Middle frontal gyrus (tissue), 1 donor: ENCODE results near the gene C1QTNF8.

Source experiments
- DNase-seq: peaks from one replicate; pipeline ENCODE4 v3.0.0-alpha.2; 2015; ENCODE audit warnings: low spot score; ENCODE audit errors: extremely low spot score

C1QTNF8 gene

DNA sequence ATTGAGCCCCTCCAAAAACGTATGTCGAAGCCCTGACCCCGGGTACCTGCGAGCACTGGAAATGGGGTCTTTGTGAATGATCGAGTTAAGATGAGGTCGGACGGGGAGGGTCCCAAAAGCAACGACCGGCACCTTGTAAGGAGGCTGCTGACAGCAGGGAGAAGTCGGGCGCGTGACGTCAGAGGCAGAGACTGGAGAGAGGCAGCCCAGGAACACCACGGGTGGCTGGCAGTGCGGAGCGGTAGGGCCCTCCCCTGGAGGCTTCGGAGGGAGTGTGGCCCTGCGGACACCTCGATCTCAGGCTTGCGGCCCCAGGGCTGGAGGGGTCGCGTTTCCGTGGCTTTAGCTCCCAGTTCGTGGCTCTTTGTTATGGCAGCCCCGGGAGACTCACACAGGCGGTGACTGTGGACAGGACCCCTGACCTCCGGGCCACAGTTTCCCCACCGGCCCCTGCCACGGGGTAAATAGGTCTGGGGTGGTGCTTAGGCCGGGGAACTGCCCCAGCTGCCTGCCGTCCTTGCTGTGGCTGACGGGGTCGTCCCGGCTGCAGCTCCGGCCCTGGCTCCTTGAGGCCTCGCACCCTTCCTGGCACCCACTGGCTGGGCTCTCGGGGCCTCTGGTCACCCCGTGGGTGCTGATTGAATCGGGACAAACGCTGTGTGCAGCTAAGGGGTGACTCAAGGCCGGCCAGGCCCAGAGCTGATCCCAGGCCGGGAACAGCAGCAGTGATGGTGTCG, 34.1 kb downstream of the C1QTNF8 start:
- DNase-seq = no peak

DNA sequence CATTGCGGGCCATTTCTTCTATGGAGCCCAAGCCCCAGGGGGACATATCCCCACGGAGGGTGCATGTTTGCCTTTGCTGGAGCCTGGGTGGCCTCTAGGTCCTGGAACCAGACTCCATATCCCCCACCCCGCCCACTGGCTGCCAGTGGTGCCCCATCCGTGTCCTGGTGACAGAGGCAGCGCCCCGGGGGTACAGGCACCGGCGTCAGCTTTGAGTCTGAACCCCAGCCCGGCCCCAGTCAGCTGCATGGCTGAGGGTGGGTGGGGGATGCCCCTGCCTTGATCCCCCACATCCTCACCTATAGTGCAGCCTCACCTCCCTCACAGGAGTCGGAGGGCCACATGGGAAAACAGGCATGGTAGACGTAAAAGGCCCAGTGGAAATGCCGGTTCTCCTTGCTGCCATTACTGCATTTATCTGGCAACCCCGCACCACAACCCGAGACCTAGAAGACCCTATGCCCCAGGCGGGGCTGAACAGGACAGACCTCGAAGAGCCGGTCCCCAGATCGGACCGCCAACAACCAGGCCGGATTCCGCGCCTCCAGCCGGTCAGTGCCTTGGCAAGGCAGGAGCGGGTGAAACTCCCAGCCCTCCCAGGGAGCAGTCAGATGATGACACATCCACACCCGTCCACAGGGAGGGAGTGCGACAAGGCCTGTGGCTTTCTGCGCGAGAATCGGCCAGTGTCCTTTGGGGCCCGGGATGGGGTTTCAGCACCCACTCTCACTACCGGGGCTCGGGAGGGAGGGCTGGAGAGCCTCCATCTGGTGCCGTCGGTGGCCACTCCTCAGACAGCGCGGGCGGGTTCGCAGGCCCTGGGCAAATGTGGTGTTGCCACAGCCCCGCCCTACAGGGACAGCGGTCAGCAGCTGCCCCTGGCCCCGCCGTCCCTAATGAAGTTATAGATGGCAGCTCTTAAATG, 35.4 kb downstream of the C1QTNF8 start:
- no peak for DNase-seq

DNA sequence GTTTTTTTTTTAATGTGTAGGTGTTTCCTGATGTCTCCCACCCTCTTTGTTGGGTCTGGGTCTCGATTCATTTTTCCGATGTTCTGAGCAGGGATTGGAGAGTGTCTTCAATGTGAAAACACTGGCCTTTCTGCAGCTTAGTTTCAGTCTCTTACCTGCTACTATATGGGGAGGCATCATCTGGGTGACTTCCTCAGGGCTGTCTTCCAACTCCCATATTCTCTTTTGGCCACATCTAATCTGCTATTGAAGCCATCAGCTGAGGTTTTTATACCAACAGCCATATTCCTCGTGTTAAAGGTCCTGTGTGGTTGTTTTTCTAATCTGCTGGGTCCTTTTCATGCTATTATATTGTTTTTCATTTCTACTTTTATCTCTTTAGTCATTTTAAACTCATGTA, 36.7 kb downstream of the C1QTNF8 start:
- no peak for DNase-seq

- no peak for DNase-seq
These were observed 37.8 kb downstream of the C1QTNF8 start for GRCh38 chr16:1058216-1058615.

GRCh38 chr16:1057252-1057932, 38.7 kb downstream of the C1QTNF8 start:
- no peak for DNase-seq

- DNase-seq = no peak
These were observed 39.8 kb downstream of the C1QTNF8 start for GRCh38 chr16:1056196-1056595.

DNA sequence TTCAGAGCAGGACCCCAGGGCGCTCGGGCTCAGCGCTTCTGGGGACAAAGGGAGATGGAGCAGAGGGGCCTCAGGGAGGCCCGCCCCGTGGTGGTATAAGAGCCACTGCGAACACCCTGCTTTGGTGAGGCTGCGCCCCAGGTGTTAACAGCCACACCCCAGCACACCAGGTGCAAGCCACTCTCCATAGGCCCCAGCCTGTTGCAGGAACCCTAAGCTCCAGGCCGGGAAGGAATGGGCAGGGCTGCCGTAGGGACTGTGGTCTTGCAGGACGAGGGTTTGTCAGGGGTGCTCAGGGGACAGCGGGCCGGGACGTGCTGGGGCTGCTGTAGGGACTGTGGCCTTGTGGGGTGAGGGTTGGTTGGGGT, 40.5 kb downstream of the C1QTNF8 start:
- DNase-seq = no peak

- peak; percentile 51 for DNase-seq
These were observed 41.1 kb downstream of the C1QTNF8 start for GRCh38 chr16:1054660-1055556.

DNA sequence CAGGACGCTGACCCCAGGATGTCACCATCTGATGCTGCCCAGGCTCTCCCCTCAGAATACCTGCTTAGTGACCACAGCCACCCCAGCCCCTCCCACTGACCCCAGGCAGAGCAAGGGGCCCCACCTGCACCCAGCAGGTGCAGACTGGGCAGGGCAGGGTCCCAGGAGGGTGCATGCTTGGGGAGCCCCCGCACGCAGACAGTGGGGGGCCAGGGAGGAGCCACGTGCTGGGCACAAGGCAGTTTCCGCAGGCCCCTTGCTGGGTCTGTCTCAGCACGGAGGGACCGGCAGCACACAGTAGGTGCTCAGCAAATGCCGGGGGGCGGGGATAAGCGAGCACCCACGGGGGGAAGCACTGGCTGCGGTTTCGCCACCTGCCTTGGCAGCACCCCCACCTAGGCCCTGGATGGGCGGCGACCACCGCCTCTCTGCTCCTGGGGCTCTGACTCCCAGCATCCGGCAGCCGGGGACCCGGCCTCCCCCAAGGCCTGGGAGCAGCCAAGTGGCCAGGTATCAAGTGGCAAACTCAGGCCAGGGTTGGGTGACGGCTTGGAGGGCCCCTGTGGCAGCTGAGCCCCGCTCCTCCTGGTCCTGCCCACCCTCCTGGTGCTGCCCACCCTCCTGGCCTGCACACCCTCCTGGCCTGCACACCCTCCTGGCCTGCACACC, 42.2 kb downstream of the C1QTNF8 start:
- no peak for DNase-seq

DNA sequence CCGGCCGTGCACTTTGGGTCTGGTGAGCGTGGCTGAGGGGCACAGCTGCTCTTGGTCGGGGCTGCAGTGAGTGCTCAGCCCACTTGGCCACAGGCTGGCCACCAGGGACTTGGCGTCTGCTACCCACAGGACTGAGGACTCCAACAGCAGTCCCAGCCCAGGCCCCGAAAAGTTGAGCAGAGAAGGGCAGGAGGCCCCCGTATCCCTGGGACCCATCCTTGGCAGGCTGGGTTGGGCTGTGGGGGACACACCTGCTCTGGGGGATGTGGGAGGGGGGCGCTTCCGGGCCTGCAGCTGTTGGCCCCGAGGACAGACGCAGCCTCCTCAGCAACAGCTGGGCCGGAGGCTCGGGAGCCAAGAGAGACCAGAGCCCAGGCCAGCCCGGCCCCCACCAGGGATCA, 42.9 kb downstream of the C1QTNF8 start:
- DNase-seq = no peak

GRCh38 chr16:1052721-1053120, 43.3 kb downstream of the C1QTNF8 start:
- DNase-seq = no peak

DNA sequence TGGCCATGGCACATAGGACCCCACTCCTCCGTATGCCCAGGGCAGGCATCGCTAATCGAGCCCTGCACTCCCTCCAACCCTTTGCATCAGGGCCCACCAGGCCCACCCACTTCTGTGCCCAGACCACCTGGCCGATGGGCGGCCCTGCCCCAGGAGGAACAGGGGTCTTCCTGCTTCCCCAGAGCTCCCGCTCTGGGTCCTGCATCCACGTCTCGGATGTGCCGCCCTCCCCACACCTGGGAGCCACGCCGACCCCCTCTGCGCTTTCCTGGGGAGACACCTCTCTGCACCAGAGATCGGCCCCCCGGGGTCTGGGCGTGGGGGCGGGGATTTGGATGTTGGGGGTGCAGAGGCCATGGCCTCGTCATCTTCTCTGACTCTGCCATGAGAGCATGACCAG, 44.6 kb downstream of the C1QTNF8 start:
- DNase-seq = no peak

GRCh38 chr16:1050921-1051320, 45.1 kb downstream of the C1QTNF8 start:
- no peak for DNase-seq

DNA sequence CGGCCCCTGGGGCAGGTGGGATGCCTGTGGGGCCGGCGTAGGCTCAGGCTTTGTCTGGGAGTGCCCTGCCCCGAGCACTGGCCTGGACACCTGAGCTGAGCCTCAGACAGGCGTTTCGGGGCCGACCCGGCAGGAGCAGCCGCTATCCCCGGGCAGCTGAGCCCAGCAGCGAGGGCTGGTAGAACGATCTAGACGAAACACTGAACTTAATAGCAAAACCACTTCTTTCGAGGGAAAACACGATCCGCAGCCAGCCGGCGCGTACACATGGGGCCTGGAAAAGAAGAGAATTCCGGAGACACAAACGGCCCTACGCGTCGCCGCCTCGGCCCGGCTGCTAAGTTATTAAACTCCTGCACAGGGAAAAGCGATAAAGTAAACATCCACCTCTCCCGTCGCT, 45.5 kb downstream of the C1QTNF8 start:
- no peak for DNase-seq

DNA sequence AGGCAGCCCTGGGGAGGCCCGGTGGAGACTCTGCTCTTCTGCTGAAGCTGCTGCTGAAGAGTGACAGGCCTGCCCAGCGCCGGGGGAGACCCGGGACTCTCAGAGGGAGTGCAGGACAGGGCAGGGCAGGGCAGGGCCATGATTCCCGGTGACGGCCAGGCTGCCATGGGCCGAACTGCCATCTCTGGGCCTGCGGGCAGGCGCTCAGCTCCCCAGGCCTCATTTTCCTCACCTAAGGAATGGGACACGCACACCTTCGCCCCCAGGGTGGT, 46.1 kb downstream of the C1QTNF8 start:
- no peak for DNase-seq

DNA sequence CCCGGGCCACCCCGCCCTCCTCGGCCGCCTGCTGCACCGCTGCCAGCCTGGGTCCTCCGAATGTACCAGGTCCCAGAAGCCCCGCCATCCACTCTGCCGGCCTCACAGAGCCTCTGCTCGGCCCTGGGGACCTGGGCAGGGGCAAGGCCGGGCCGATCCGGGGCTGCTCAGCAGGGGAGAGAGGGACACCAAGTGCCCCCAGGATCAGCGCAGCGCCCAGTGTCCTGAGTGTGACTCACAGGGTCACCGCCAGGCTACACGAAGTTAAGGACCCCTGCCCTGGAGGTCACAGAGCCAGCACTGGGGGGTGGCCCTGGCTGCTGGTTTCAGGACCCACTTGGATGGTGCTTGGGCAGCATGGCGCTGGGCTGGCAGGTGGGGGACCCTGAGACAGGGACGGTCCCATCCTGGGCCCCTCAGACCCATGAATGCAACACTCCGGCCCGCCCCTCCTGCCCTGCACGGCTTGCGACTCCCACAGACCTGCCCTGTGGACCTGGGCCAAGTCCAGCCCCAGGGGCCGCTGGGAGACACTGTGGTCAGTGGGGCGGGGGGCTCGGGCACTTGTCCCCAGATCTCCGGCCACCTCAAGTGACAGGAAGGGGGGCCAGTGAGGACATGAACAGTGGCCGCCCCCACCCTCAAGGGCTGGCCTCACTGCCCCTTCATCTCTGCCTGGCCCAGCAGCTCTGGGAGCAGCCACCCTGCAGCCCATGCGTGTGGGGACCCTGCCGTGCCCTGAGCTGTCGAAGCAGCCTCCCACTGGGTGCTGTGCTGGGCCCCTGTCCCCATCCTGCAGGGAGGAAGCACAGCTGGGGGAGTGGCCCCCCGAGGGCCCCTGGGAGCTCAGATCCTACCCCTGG, 46.7 kb downstream of the C1QTNF8 start:
- DNase-seq = no peak

DNA sequence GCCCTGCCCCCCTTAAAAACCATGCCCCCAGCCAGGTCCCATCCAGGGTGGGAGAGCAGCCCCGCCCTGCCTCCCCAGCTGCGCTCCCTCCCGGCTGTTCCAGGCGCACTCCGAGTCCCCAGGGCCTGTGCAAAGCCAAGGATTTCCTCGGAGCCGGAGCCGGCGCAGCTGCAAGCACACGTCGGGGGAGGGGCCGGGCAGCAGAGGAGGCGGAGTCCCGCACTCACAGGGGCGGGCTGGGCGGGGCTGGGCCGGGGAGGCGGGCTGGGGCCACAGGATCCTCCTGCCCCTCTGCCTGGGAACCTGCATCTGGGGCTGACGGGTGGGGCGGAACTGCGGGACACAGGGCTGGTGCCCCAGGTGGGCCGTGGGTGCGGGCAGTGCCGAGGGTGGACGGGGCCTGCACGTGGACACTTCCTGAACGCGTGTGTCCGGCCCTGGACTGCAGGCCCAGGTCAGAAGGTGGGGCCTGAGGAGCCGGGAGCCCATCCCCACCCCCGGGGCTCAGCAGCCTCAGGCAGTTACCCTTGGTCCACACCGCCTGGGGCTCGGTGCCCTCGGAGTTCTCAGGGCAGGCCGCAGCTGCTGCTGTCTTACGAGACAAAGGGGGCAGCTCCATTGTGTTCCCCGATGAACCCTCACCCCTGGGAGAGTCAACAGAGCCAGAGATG, 47.5 kb downstream of the C1QTNF8 start:
- peak; percentile 52 for DNase-seq

DNA sequence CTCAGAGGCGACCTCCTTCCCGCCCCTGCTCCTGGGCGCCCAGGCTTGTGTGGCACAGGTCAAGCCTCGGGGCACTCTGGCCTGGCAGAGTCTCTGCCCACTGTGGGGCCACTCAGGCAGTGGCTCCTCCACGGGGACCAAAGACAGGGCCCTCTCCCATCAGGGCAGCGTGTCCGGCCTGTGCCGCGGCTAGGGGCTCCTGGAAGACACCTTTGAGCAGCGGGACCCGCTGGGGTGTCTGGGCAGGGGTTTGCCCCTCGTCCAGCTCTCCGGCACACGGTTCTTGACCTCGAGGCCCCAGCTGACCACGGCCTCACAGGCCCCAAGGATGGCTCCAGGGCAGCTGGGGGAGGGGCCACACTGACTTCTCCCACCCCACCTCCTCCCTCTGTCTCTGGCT, 48.2 kb downstream of the C1QTNF8 start:
- no peak for DNase-seq

DNA sequence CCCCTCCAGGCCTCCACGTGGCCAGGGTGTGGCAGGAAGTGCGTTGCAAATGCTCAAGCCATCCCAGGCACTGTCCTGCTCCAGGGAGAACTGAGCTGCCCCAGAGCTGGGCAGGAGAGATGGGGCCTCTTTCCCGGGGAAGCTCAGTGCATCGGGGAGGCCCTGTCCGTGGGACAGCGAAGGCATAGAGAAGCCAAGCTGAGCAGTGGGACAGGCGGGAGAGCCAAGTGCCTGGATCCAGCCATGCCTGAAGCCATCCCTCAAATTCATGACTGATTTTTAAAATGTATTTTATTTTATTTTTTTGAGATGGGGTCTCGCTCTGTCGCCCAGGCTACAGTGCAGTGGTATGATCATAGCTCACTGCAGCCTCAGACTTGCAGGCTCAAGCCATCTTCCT, 48.9 kb downstream of the C1QTNF8 start:
- DNase-seq = no peak
